ENCODE measurements around the gene FLOT2. TPM values are rescaled to one million over a fixed set of nuclear protein-coding genes. Genes with fewer than 3 reads are reported as not detected.

FLOT2 gene
- total RNA-seq, 1 donor from 2014 or later, result 98.8 TPM

DNA sequence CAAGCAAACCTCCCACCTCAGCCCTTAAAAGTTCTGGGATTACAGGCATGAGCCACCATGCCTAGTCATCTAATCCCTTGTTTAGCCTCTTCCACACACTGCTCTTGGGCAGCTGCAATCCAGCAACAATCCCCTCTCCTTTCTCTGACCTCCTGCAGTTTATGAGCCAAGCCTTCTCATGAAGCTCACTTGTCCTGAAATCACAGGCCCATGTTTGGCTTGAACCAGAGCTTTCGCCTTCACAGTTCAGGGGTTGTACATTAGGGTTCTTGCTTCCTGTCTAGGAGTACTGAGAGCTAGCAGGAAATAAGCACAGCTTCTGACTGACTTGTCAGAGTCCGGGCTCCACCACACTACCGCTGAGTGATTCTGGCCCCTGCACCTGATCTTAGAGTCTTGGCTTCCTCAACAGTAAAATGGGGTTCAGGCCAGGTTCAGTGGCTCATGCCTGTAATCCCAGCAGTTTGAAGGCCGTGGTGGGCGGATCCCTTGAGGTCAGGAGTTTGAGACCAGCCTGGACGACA is 26.4 kb downstream of the FLOT2 start:
- no peaks in the 10 kb centered on the region for H3K27me3 Mint-ChIP-seq (ENCODE audit: insufficient read depth)
- DNase-seq (ENCODE audit: low spot score), result peak; percentile 44
- intact Hi-C loops (cut with micrococcal nuclease), result no loop called here
- H3K9me3 Mint-ChIP-seq, result no peaks in the 10 kb centered on the region
- peaks cover 2% of the 10 kb centered on the region for H3K36me3 Mint-ChIP-seq (ENCODE audit: low read depth)
- H3K27ac Mint-ChIP-seq, result peak overlapping the region; percentile 96
- H3K4me1 Mint-ChIP-seq (ENCODE audit: low read depth), result peaks cover 14% of the 10 kb centered on the region
- peak overlapping the region; percentile 41 for H3K4me3 Mint-ChIP-seq

DNA sequence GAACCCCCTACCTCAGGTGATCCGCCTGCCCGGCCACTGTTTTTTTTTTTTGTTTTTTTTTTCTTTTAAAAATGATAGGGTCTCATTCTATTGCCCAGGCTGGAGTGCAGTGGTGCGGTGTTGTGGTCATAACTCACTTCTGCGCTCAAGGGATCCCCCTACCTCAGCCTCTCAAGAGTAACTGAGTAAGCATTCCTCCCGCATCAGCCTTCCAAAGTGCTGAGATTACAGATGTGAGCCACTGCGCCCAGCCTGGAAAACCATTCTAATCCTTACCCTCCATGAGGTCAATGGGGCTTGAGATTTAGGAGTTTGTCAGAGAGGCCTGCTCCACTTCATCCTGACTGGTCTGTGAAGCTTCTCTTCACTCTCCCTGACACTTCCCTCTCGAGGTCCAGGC is 30.3 kb downstream of the FLOT2 start:
- H3K36me3 Mint-ChIP-seq (ENCODE audit: low read depth), result peaks cover 2% of the 10 kb centered on the region
- no peak for DNase-seq (ENCODE audit: low spot score)
- intact Hi-C loops (cut with micrococcal nuclease), result no loop called here
- H3K27ac Mint-ChIP-seq, result no peak overlapping the region
- H3K4me3 Mint-ChIP-seq, result no peak overlapping the region
- no peaks in the 10 kb centered on the region for H3K9me3 Mint-ChIP-seq
- H3K4me1 Mint-ChIP-seq (ENCODE audit: low read depth), result peaks cover 13% of the 10 kb centered on the region
- no peaks in the 10 kb centered on the region for H3K27me3 Mint-ChIP-seq (ENCODE audit: insufficient read depth)

DNA sequence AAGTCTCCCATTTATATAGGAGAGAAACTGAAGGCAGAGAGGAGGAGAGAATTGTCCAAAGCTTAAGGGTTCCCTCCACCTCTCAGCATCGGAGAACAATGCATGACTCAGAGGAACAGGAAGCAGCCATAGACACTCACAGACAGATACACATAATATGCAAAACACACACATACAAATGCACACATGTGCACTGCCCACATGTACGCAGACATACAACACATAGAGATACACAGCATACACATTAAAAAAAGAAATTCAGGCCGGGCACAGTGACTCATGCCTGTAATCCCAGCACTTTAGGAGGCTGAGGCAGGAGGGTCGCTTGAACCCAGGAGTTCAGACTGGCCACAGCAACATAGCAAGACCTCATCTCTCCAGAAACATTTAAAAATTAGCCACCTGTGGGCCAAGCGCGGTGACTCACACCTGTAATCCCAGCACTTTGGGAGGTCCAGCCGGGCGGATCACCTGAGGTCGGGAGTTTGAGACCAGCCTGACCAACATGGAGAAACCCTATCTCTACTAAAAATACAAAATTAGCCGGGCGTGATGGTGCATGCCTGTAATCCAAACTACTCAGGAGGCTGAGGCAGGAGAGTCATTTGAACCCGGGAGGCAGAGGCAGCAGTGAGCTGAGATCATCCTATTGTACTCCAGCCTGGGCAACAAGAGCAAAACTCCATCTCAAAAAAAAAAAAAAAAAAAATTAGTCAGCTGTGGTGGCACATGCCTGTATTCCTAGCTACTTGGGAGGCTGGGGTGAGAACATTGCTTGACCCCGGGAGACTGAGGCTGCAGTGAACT is 31.4 kb downstream of the FLOT2 start:
- Mint-ChIP-seq H3K36me3 (ENCODE audit: low read depth) (peaks cover 5% of the 10 kb centered on the region), H3K4me3 (no peak overlapping the region), H3K4me1 (ENCODE audit: low read depth) (peaks cover 9% of the 10 kb centered on the region), H3K27me3 (ENCODE audit: insufficient read depth) (no peaks in the 10 kb centered on the region), H3K9me3 (no peaks in the 10 kb centered on the region), H3K27ac (no peak overlapping the region)
- DNase-seq (ENCODE audit: low spot score), result no peak
- intact Hi-C loops (cut with micrococcal nuclease), result no loop called here

DNA sequence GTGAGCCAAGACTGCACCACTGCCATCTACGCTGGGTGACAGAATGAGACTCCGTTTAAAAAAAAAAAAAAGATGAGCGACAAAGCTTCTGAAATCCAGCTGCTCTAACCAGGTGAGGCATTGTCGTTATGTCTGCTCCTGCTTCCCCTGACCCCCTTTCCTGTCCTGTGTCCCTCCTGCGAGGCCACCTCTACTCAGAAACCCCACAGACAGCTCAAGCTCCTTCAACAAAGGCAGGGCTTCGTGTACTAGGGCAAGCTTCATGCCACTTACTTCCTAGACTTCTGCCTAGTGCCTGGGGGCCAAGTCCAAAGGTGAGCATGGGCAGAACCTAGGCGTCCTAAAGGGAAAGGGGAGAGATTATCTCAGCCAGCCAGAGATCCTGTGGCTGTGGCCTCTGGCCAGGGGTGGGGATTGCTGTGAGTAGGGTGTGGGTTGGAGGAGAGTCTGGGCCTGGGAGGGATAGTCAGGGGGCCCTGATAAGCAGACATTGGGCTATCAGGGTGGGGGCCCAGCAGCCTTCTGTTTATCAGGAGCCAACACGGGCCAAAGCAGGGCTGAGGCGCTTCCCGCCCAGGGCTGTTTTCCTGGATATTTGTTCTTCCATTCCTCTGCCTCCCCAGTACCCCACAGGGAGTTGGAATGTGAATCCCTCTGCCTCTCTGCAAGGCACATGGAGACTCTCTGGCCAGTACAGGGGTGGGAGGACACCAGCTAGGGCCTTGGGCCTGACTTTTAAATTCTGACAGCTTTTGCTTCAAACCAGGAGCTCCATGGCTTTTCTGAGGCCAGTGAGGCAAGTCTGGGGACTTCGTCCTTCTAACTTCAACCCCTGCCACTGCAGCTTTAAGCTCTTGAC is 32.3 kb downstream of the FLOT2 start:
- Mint-ChIP-seq H3K27me3 (ENCODE audit: insufficient read depth) (no peaks in the 10 kb centered on the region), H3K36me3 (ENCODE audit: low read depth) (peaks cover 8% of the 10 kb centered on the region), H3K9me3 (no peaks in the 10 kb centered on the region), H3K4me3 (no peak overlapping the region), H3K27ac (no peak overlapping the region), H3K4me1 (ENCODE audit: low read depth) (peaks cover 6% of the 10 kb centered on the region)
- intact Hi-C loops (cut with micrococcal nuclease), result no loop called here
- no peak for DNase-seq (ENCODE audit: low spot score)

DNA sequence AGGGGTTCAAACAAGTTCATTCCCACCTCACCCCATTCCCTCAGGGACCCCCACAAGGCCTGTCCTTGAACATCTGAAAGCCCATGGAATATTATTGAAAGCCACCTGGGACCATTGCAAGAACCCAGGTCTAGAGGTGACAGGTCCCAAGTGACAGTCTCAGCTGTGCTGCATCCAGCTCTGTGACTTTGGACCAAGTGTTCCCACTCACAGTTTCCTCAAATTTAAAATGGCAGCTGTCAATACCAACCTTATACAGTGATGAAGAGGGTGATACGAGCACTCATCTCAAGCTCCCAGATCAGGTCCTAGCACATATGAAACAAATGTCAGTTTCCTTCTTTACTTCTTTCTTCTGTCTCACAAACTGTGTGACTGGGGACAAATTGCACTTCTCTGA is 33.6 kb downstream of the FLOT2 start:
- Mint-ChIP-seq H3K4me1 (ENCODE audit: low read depth) (peaks cover 6% of the 10 kb centered on the region), H3K4me3 (no peak overlapping the region), H3K36me3 (ENCODE audit: low read depth) (peaks cover 10% of the 10 kb centered on the region), H3K9me3 (no peaks in the 10 kb centered on the region), H3K27me3 (ENCODE audit: insufficient read depth) (no peaks in the 10 kb centered on the region), H3K27ac (no peak overlapping the region)
- DNase-seq (ENCODE audit: low spot score), result no peak
- intact Hi-C loops (cut with micrococcal nuclease), result no loop called here

DNA sequence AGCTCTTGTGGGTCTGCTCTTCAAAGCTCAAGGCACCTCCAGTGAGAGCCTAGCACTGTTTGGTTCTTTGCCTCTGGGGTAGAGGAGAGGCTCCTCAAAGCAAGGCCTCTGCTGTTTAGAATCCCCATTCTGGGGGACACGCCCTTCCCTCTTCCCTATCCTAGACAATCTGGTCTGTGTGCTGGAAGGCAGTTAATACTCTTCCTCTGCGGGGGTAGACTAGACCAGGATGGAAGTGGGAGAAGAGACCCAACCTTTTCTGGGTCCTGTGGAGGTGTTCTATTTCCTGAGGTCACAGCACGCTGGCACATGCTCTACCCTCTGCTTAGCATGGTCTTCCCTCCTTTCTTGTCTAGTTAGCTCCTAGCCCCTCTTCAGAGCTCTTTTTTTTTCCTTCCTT is 35.0 kb downstream of the FLOT2 start:
- intact Hi-C loops (cut with micrococcal nuclease), result no loop called here
- H3K27me3 Mint-ChIP-seq (ENCODE audit: insufficient read depth), result no peaks in the 10 kb centered on the region
- no peak overlapping the region for H3K4me3 Mint-ChIP-seq
- DNase-seq (ENCODE audit: low spot score), result no peak
- H3K27ac Mint-ChIP-seq, result no peak overlapping the region
- H3K36me3 Mint-ChIP-seq (ENCODE audit: low read depth), result peaks cover 21% of the 10 kb centered on the region
- H3K9me3 Mint-ChIP-seq, result no peaks in the 10 kb centered on the region
- peaks cover 15% of the 10 kb centered on the region for H3K4me1 Mint-ChIP-seq (ENCODE audit: low read depth)

DNA sequence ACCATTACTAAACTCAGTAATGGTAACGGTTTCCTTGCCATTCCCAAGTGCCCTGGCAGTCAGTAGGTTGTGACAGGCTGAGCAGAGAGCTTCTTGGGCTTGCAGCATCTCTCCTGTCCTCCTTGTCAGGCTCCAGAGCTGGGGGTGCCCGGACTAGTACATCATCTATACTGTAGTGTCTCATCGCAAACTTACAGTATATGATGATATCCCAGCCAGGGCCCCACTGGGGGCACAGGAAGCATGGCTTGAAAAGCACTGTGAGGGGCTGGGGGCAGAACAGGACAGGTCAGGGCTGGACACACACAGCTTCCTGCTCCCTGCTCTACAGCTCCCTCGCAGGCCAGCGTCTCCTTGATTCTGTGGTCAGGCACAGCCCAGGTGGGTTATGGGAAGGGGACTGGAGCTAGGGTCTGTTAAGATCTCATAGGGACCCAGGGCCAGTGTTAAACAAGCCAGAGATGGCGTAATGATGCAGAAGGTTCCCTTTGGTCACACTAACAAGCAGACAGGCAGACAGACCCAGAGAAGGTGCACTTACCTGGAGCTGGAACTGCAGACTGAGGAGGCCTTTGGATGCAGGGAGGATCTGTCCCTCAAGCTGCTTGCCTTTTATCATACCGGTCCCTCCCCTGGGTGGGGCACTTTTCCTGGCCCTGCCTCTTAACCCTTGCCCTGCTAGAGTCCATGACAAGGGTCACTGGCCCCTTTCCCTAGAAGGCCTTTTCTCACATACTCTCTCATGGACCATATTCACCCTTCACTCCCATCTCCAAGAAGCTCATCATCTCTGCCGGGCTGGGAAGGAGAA is 35.9 kb downstream of the FLOT2 start:
- H3K4me3 Mint-ChIP-seq, result no peak overlapping the region
- intact Hi-C loops (cut with micrococcal nuclease), result no loop called here
- DNase-seq (ENCODE audit: low spot score), result no peak
- H3K27me3 Mint-ChIP-seq (ENCODE audit: insufficient read depth), result no peaks in the 10 kb centered on the region
- peaks cover 21% of the 10 kb centered on the region for H3K36me3 Mint-ChIP-seq (ENCODE audit: low read depth)
- H3K9me3 Mint-ChIP-seq, result no peaks in the 10 kb centered on the region
- peaks cover 15% of the 10 kb centered on the region for H3K4me1 Mint-ChIP-seq (ENCODE audit: low read depth)
- H3K27ac Mint-ChIP-seq, result no peak overlapping the region

DNA sequence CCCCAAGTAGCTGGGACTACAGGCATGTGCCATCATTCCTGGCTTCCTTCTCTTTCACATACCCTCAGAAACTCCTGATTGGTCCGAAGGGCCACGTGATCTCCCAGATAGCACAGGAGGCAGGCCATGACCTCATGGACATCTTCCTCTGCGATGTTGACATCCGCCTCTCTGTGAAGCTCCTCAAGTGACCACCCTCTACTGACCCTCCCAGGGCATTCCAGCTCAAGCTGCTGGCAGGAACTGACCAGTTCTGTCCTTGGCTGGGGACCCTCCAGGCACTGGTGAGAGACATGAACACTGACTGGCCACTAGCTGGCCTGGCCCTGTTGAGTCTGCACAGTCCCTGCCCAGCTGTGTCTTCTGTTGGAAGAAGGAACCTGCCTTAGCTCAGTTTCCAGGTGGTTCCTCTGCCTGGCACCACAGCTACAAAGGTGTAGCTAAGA is 37.1 kb downstream of the FLOT2 start:
- no peak for DNase-seq (ENCODE audit: low spot score)
- peaks cover 14% of the 10 kb centered on the region for H3K4me1 Mint-ChIP-seq (ENCODE audit: low read depth)
- peaks cover 21% of the 10 kb centered on the region for H3K36me3 Mint-ChIP-seq (ENCODE audit: low read depth)
- H3K9me3 Mint-ChIP-seq, result no peaks in the 10 kb centered on the region
- intact Hi-C loops (cut with micrococcal nuclease), result no loop called here
- no peak overlapping the region for H3K27ac Mint-ChIP-seq
- H3K4me3 Mint-ChIP-seq, result no peak overlapping the region
- H3K27me3 Mint-ChIP-seq (ENCODE audit: insufficient read depth), result no peaks in the 10 kb centered on the region

DNA sequence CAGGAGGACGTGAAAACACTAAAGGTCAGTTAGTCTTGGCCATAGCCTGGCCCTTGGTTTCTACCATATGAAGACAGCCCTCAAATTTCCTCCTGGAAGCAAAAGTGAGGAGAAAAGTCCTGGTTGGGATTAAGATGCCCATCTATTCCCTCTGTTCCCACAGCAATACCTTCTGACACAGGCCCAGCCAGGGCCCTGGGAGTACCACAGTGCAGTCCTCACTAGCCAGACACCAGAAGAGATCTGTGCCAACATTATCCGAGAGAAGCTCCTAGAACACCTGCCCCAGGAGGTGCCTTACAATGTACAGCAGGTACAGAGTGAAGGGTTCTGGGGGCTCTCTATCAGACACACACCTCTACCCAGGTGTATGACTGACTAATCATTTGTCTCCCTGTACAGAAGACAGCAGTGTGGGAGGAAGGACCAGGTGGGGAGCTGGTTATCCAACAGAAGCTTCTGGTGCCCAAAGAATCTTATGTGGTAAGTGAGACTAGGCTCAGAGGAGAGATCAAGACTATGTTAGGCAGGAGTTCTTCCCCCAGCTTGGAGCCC is 38.7 kb downstream of the FLOT2 start:
- intact Hi-C loops (cut with micrococcal nuclease), result no loop called here
- H3K4me3 Mint-ChIP-seq, result no peak overlapping the region
- peak overlapping the region; percentile 40 for H3K27ac Mint-ChIP-seq
- H3K9me3 Mint-ChIP-seq, result no peaks in the 10 kb centered on the region
- peaks cover 14% of the 10 kb centered on the region for H3K4me1 Mint-ChIP-seq (ENCODE audit: low read depth)
- DNase-seq (ENCODE audit: low spot score), result no peak
- H3K27me3 Mint-ChIP-seq (ENCODE audit: insufficient read depth), result no peaks in the 10 kb centered on the region
- H3K36me3 Mint-ChIP-seq (ENCODE audit: low read depth), result peaks cover 21% of the 10 kb centered on the region

DNA sequence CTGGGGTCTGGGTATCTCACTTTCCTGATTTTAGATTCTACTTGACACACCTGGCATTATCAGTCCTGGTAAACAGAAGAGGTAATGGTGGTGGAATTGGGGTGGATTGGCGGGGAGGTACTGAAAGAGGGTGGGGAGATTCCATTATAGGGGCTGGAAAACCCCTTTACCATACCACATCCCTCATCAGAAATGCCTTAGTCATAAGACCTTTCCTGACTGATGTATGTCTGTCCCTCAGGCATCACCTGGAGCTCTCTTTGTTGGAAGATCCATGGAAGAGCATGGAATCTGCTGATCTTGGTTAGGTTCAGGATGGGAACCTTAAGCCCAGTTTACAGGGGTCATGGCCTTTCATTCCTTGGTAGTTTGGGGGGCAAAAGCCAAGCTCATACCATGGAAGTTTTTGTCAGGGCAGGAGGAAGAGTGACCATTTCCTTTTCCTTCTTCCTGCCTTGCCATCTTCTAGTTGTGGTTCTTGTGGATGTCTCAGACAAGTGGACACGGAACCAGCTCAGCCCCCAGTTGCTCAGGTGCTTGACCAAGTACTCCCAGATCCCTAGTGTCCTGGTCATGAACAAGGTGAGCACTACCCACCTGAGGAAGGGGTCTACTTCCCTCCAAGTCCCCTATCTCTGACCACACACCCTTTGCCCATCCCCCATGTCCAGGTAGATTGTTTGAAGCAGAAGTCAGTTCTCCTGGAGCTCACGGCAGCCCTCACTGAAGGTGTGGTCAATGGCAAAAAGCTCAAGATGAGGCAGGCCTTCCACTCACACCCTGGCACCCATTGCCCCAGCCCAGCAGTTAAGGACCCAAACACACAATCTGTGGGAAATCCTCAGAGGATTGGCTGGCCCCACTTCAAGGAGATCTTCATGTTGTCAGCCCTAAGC is 39.4 kb downstream of the FLOT2 start:
- peak overlapping the region; percentile 66 for H3K27ac Mint-ChIP-seq
- DNase-seq (ENCODE audit: low spot score), result no peak
- intact Hi-C loops (cut with micrococcal nuclease), result no loop called here
- H3K4me1 Mint-ChIP-seq (ENCODE audit: low read depth), result peaks cover 14% of the 10 kb centered on the region
- no peaks in the 10 kb centered on the region for H3K9me3 Mint-ChIP-seq
- peaks cover 21% of the 10 kb centered on the region for H3K36me3 Mint-ChIP-seq (ENCODE audit: low read depth)
- peak overlapping the region; percentile 56 for H3K4me3 Mint-ChIP-seq
- H3K27me3 Mint-ChIP-seq (ENCODE audit: insufficient read depth), result no peaks in the 10 kb centered on the region

DNA sequence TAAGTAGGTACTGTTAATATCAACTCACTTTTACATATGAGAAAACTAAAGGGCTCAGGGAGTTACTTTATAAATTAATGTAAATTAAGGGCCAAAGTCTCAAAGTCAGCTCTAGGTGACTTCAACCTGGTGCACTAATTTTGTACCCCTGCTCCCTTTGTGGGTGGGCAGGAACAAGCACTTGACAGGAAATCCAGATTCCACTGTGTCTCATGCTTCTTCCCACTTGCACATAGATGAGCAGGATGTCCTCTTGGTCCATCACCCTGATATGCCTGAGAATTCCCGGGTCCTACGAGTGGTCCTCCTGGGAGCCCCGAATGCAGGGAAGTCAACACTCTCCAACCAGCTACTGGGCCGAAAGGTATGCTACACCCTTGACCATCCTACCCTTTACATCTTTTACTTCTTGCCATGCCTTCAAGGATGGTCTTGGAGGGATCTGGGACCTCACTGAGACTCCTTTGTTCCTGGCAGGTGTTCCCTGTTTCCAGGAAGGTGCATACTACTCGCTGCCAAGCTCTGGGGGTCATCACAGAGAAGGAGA is 41.4 kb downstream of the FLOT2 start:
- DNase-seq (ENCODE audit: low spot score), result no peak
- H3K27me3 Mint-ChIP-seq (ENCODE audit: insufficient read depth), result no peaks in the 10 kb centered on the region
- H3K4me3 Mint-ChIP-seq, result peak overlapping the region; percentile 85
- intact Hi-C loops (cut with micrococcal nuclease), result no loop called here
- H3K9me3 Mint-ChIP-seq, result no peaks in the 10 kb centered on the region
- H3K36me3 Mint-ChIP-seq (ENCODE audit: low read depth), result peaks cover 18% of the 10 kb centered on the region
- peak overlapping the region; percentile 58 for H3K27ac Mint-ChIP-seq
- peaks cover 14% of the 10 kb centered on the region for H3K4me1 Mint-ChIP-seq (ENCODE audit: low read depth)
